OCI-LY1 (cell line): Measurements from ENCODE around the gene COL20A1.

Experiments
- CTCF ChIP-seq: fragments of 200-600 bp; sonication (generic), shearing (Covaris generic); IDR thresholded peaks from 2 replicates; pipeline ENCODE4 v1.5.1; 2017; ENCODE audit warnings: mild to moderate bottlenecking, antibody characterized with exemption, low read length, moderate library complexity, mixed read lengths
- EZH2 ChIP-seq: fragments of 200-600 bp; sonication (generic), shearing (Covaris generic); IDR thresholded peaks from 2 replicates; pipeline ENCODE4 v1.8.0; 2017; ENCODE audit warnings: borderline replicate concordance, mixed run types, mild to moderate bottlenecking, antibody characterized with exemption, low read length, moderate library complexity, mixed read lengths

GRCh38 chr20:63293456-63293855 is 470 bp downstream of the COL20A1 start:
- no peak for TF ChIP-seq CTCF
- TF ChIP-seq EZH2 = no peak
